D721Med (cell line): ENCODE data around the gene CFAP221.

Experiments
- DNase-seq: peaks from one replicate; pipeline ENCODE4 v3.0.0; 2011; ENCODE audit warnings: low spot score; ENCODE audit not compliant: insufficient read length
- FAIRE-seq: peaks from 2 replicates; lab custom pipeline; 2011; peaks lifted over from hg19 to GRCh38; lab: Jason Lieb, UNC
- CTCF ChIP-seq: IDR thresholded peaks from 2 replicates; pipeline ENCODE4 v1.5.1; 2012; ENCODE audit warnings: mild to moderate bottlenecking, control low read depth; ENCODE audit not compliant: insufficient read depth; ENCODE audit errors: missing control alignments

The CFAP221 gene

GRCh38 chr2:119650846-119651370, 106.7 kb downstream of the CFAP221 start:
- FAIRE-seq (no peak), DNase-seq (no peak)
- no peak for TF ChIP-seq CTCF

GRCh38 chr2:119657466-119658145, 113.4 kb downstream of the CFAP221 start:
- DNase-seq (no peak), FAIRE-seq (no peak)
- no peak for TF ChIP-seq CTCF

GRCh38 chr2:119659601-119660342, 115.5 kb downstream of the CFAP221 start:
- DNase-seq: no peak
- TF ChIP-seq CTCF: peak; percentile 80
- no peak for FAIRE-seq

- no peak for TF ChIP-seq CTCF
- FAIRE-seq (peak; percentile 16), DNase-seq (no peak)
Observed at GRCh38 chr2:119660343-119660658, 116.1 kb downstream of the CFAP221 start.

DNA sequence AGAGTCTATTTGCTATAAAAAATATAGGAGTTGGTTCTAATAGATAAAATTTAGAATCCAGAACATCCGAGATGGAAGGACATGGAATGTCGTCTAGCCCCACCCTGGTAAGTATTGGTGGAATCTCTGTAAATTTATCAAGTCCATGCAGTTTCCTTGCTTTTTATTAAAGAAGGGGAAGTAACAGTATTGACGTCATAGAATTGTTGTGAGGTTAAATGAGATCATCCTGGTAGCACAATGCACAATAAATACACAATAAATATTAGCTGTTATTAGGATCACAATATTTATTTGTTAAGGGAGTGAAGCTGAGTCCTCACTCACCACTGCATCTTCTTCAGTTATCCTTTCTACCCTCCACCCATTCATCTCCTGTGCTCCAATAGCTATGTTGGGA, 118.0 kb downstream of the CFAP221 start:
- FAIRE-seq (no peak), DNase-seq (no peak)
- TF ChIP-seq CTCF: no peak

GRCh38 chr2:119668546-119668945, 124.3 kb downstream of the CFAP221 start:
- no peak for TF ChIP-seq CTCF
- FAIRE-seq: no peak
- no peak for DNase-seq

GRCh38 chr2:119671016-119671415, 126.8 kb downstream of the CFAP221 start:
- no peak for TF ChIP-seq CTCF
- FAIRE-seq (no peak), DNase-seq (no peak)
